DND-41 (cell line): ENCODE results near the gene USP22.

Experiments
- ATAC-seq: fragments of 200-7000 bp; cut with Tn5 transposase; 3 replicates; pipeline ENCODE4 v1.9.1; 2021; ENCODE audit warnings: low read depth; ENCODE audit not compliant: insufficient read depth
- DNase-seq: peaks from one replicate; pipeline ENCODE4 v3.0.0-alpha.2; 2020
- H2AFZ ChIP-seq: 2 replicates; pipeline ENCODE4 v1.6.0; 2012; ENCODE audit warnings: low read depth, low read length
- H3K27ac ChIP-seq: 2 replicates; pipeline ENCODE4 v1.5.1; 2012; ENCODE audit warnings: low read length, inconsistent platforms
- H3K27me3 ChIP-seq: fragments of 200-600 bp; sonication (generic); 2 replicates; pipeline ENCODE4 v1.6.0; 2012; ENCODE audit warnings: low read length, mild to moderate bottlenecking, inconsistent platforms; ENCODE audit not compliant: insufficient read depth, poor library complexity
- H3K36me3 ChIP-seq: 2 replicates; pipeline ENCODE4 v1.5.1; 2012; ENCODE audit warnings: low read length, inconsistent platforms; ENCODE audit not compliant: insufficient read depth
- H3K4me1 ChIP-seq: 2 replicates; pipeline ENCODE4 v1.5.1; 2012; ENCODE audit warnings: mild to moderate bottlenecking, low read length; ENCODE audit not compliant: insufficient read depth
- H3K4me2 ChIP-seq: 2 replicates; pipeline ENCODE4 v1.6.0; 2012; ENCODE audit warnings: mild to moderate bottlenecking, moderate library complexity, low read length, inconsistent platforms; ENCODE audit not compliant: insufficient read depth
- H3K4me3 ChIP-seq, 2 experiments: fragments of 200-600 bp in 1 of 2; shearing (Covaris generic) in 1 of 2; 2 replicates each; pipeline ENCODE4 v1.5.1; 2012 to 2016; ENCODE audit warnings: inconsistent platforms in 2 of 2, low read length in 2 of 2, mild to moderate bottlenecking in 2 of 2, low read depth in 1 of 2, moderate library complexity in 1 of 2
- H3K79me2 ChIP-seq: 2 replicates; pipeline ENCODE4 v1.6.0; 2012; ENCODE audit warnings: low read length, inconsistent platforms; ENCODE audit not compliant: insufficient read depth
- H3K9ac ChIP-seq: 2 replicates; pipeline ENCODE4 v1.6.0; 2012; ENCODE audit warnings: low read depth, mild to moderate bottlenecking, inconsistent platforms, low read length, moderate library complexity
- H3K9me3 ChIP-seq: 2 replicates; pipeline ENCODE4 v1.5.1; 2012; ENCODE audit warnings: low read length, moderate library complexity, mild to moderate bottlenecking, inconsistent platforms; ENCODE audit not compliant: insufficient read depth, severe bottlenecking
- H4K20me1 ChIP-seq: 2 replicates; pipeline ENCODE4 v1.6.0; 2012; ENCODE audit warnings: low read length; ENCODE audit not compliant: insufficient read depth
- EZH2 ChIP-seq: IDR thresholded peaks from 3 replicates; pipeline ENCODE4 v1.6.1; 2012; ENCODE audit warnings: borderline replicate concordance, low read depth, mild to moderate bottlenecking, moderate library complexity, low read length, inconsistent platforms; ENCODE audit not compliant: severe bottlenecking
- TF ChIP-seq, protein P1 (sequence below): IDR thresholded peaks from 2 replicates; pipeline ENCODE4 v1.5.1; 2012; ENCODE audit warnings: borderline replicate concordance, low read length, moderate library complexity, mild to moderate bottlenecking; ENCODE audit not compliant: poor library complexity, severe bottlenecking; ENCODE audit errors: extremely low read depth

The USP22 gene

DNA sequence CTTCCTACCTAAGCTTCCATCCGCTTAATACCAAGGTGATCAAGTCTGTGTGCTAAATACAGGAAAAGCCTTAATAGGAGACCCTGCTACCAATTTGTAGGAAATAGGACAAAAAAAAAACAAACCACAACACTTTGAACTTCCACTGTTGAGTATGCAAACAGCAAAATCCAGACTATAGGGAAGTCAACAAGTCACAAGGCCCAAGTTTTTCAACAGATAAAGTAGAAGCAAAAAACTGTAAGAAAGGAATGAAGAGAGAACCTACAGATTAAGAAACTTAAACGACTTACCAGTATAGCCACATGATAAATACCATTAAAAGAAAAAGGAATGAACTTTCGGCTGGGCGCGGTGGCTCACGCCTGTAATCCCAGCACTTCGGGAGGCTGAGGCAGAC lies 7.4 kb downstream of the USP22 start:
- Histone ChIP-seq H3K27ac (no peak overlapping the region), H3K4me1 (peaks cover 57% of the 10 kb centered on the region), H4K20me1 (peaks cover 97% of the 10 kb centered on the region)

DNA sequence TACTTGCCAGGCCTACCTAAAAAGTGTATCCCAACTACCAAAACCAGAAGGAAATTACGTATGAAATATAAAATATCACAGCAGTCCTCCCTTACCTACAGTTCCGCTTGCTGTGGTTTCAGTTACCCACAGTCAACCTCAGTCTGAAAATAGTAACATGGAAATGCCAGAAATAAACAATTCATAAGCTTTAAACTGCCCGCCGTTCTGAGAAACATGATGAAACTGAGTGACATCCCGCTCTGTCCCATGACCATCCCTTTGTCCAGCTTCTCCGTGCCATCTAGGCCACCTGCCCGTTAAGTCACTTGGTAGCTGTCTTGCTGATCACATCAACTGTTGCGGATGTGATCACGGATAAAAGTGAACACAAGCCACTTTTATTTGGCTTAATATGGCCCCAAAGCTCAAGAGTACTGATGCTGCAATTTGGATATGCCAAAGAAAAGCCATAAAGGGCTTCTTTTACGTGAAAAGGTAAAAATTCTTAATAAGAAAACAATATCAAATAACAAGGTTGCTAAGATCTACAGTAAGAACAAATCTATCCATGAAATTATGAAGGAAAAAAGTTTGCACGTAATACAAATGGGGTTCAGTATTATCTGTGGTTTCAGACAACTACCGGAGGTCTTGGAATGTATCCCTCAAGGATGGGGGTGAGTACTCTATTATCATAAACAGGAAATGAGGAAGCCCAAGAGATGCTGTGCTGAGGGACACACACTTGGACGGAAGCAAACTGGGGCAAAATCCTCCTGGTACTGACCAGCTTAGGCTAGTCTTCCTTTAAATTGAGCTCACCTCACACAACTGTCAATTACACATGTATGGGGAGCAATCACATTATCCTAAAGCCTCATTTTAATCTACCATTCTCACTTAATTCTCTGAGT lies 8.2 kb downstream of the USP22 start:
- no peak for ATAC-seq
- Histone ChIP-seq H3K79me2 (peaks cover 99% of the 10 kb centered on the region), H3K4me2 (peak overlapping the region; percentile 40), H3K4me1 (peaks cover 49% of the 10 kb centered on the region), H3K9me3 (no peaks in the 10 kb centered on the region), H3K27ac (no peak overlapping the region), H3K9ac (no peak overlapping the region), H3K4me3 (no peak overlapping the region; a peak in 1 of 4 replicates), H3K27me3 (no peaks in the 10 kb centered on the region), H3K36me3 (peaks cover 83% of the 10 kb centered on the region), H2AFZ (no peak overlapping the region), H4K20me1 (peaks cover 97% of the 10 kb centered on the region)
- no peak for TF ChIP-seq EZH2
- TF ChIP-seq, protein P1, sequence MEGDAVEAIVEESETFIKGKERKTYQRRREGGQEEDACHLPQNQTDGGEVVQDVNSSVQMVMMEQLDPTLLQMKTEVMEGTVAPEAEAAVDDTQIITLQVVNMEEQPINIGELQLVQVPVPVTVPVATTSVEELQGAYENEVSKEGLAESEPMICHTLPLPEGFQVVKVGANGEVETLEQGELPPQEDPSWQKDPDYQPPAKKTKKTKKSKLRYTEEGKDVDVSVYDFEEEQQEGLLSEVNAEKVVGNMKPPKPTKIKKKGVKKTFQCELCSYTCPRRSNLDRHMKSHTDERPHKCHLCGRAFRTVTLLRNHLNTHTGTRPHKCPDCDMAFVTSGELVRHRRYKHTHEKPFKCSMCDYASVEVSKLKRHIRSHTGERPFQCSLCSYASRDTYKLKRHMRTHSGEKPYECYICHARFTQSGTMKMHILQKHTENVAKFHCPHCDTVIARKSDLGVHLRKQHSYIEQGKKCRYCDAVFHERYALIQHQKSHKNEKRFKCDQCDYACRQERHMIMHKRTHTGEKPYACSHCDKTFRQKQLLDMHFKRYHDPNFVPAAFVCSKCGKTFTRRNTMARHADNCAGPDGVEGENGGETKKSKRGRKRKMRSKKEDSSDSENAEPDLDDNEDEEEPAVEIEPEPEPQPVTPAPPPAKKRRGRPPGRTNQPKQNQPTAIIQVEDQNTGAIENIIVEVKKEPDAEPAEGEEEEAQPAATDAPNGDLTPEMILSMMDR, result no peak
- DNase-seq, result no peak

More for the DNA sequence above, 7.4 kb downstream of the USP22 start:
- peak overlapping the region; percentile 0; the same call in 1 of the 2 replicates for H3K4me2 ChIP-seq
- DNase-seq (no peak), ATAC-seq (no peak)
- H2AFZ ChIP-seq, result no peak overlapping the region
- H3K36me3 ChIP-seq, result peaks cover 83% of the 10 kb centered on the region
- no peak overlapping the region for H3K4me3 ChIP-seq
- H3K9ac ChIP-seq, result no peak overlapping the region
- peaks cover 99% of the 10 kb centered on the region for H3K79me2 ChIP-seq
- no peaks in the 10 kb centered on the region for H3K27me3 ChIP-seq
- no peaks in the 10 kb centered on the region for H3K9me3 ChIP-seq
- no peak for TF ChIP-seq EZH2
- TF ChIP-seq, protein P1, result no peak

DNA sequence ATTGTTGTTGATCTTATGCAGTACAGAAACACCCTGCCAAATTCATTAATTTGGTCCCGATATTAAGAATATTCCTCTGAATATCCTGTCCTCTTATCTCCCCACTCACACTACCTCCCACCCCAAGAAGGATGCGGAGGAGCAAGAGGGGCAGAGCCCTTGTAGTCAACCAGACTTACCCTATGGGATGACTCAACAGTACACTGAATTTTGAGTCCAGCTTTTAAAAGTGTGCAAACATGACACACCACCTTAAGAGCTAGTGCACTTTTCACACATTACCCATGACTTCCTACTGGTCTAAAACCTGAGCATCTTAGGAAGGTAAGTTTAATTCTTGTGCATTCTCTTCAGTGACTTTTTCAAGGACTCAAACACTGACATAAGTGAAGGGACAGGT lies 9.5 kb downstream of the USP22 start:
- no peak overlapping the region for H3K27ac ChIP-seq
- H3K79me2 ChIP-seq, result peaks cover 99% of the 10 kb centered on the region
- H3K4me2 ChIP-seq, result no peak overlapping the region
- peaks cover 39% of the 10 kb centered on the region for H3K4me1 ChIP-seq
- no peak for TF ChIP-seq EZH2
- TF ChIP-seq, protein P1, result no peak
- H3K4me3 ChIP-seq, result no peak overlapping the region
- ATAC-seq (no peak), DNase-seq (no peak)
- no peak overlapping the region for H3K9ac ChIP-seq
- H2AFZ ChIP-seq, result no peak overlapping the region
- peaks cover 84% of the 10 kb centered on the region for H3K36me3 ChIP-seq
- H3K9me3 ChIP-seq, result no peaks in the 10 kb centered on the region
- H4K20me1 ChIP-seq, result peaks cover 98% of the 10 kb centered on the region
- no peaks in the 10 kb centered on the region for H3K27me3 ChIP-seq
